ENCODE results near the gene PLBD1. TPM values are rescaled to one million over a fixed set of nuclear protein-coding genes. Genes with fewer than 3 reads are reported as not detected.

PLBD1 gene
- total RNA-seq: 0.10 TPM in 1 of 2 replicates, not detected in the other

DNA sequence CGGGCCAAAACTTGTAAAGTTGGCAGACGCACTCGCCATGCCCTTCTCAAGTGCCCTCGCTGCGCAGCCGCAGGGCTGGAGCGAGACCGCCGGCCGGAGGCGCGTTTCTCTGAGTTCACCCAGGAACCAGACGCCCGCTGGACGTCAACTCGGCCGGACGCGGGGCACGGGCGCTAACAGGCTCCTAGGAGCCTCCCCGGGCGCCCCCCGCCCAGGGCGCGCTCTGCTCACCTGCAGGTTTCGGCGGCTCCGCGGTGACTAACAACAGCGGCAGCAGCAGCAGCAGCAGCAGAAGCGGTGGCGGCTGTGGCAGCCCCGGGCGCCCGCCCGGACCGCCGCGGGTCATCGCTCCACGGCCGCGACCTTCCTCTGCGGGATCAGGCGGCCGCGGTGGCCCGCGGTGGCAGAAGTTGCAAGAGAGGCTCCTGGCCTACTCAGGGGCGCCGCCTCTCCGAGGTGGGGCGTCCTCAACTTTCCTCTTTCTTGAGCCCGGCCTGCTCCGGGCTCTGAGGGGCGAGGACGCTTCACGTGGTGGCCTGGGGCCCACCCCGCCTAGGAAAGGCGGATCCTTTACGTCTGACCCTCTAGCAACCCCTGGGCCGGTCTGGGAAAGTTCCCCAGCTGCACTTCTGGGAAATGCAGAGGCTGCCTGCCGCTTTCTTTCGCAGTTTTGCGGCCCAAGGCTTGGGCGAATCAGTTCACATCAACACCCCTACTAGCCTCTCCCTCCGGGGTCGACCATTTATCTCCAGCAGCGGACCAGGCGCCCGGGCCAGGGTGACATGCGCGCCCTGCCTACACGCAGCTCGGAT lies at the start of gene PLBD1:
TSS of gene PLBD1 (minus strand) at position 533 of the 812 bp plus-strand sequence. CDS start at position 346, 187 bp downstream.

Small RNAs within 50 kb of the gene (small RNA-seq; reads per million reads assigned to genes)
- not detected for gene RN7SKP134

Other genes starting within 250 kb of the PLBD1 start
- 42.8 and 43.1 TPM in 2 replicates for gene ATF7IP, start 202.2 kb downstream of the PLBD1 start, total RNA-seq
- gene GUCY2C, start 128.7 kb upstream of the PLBD1 start, total RNA-seq: not detected in 2 replicates
- gene WBP11, start 235.6 kb upstream of the PLBD1 start, total RNA-seq: 17.0 and 23.5 TPM in 2 replicates
- gene C12orf60, start 235.8 kb upstream of the PLBD1 start, total RNA-seq: 1.6 and 2.2 TPM in 2 replicates
- 0.10 and 0.65 TPM in 2 replicates for gene SMCO3, start 246.3 kb upstream of the PLBD1 start, total RNA-seq